ENCODE results near the gene NXPE4. TPM values are rescaled to one million over a fixed set of nuclear protein-coding genes. Genes with fewer than 3 reads are reported as not detected.

The NXPE4 gene
- total RNA-seq, 2 experiments from 2014 or later, result not detected

GRCh38 chr11:114571712-114572111, 23.9 kb downstream of the NXPE4 start:
- CTCF ChIA-PET, result interaction anchor here (1.7 to 1.8 kb wide), 2 partner anchors 224 to 231 kb away, joined by 4 to 7 read pairs; no protein-coding TSS in a partner anchor
- DNase-seq, result no peak

DNA sequence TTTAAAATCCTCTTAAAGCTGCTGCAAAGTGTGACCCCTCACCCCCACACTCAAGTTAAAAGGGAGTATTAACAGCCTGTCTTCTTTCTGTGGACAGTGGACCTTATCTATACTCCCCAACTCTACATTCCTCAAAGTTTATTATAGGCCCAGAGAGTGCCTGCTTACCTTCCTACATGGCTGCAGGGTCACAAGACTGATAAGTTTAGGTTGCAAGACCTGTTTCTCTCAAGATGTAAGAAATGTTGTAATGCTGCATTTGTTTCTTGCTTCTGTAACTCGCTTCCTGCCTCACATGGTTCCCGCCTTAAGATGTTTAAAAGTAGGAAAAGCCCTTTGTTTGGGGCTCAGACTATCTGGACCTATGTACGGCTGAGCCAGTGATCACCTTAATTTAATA, 25.8 kb downstream of the NXPE4 start:
- H3K4me1 Mint-ChIP-seq (ENCODE audit: low read depth), result no peaks in the 10 kb centered on the region
- ATAC-seq, result no peak
- POLR2A ChIA-PET, result no interaction called here
- CTCF ChIA-PET, result no interaction called here
- no peak overlapping the region for H3K4me3 Mint-ChIP-seq
- H3K9me3 Mint-ChIP-seq (ENCODE audit: insufficient read depth), result no peaks in the 10 kb centered on the region
- H3K36me3 Mint-ChIP-seq (ENCODE audit: low read depth), result no peaks in the 10 kb centered on the region
- H3K27me3 Mint-ChIP-seq (ENCODE audit: low read depth), result no peaks in the 10 kb centered on the region
- DNase-seq, result no peak
- no peak overlapping the region for H3K27ac Mint-ChIP-seq

More at GRCh38 chr11:114571712-114572111, 23.9 kb downstream of the NXPE4 start:
- H3K4me1 Mint-ChIP-seq (ENCODE audit: low read depth), result no peaks in the 10 kb centered on the region
- no peak overlapping the region for H3K27ac Mint-ChIP-seq
- H3K4me3 Mint-ChIP-seq, result no peak overlapping the region
- H3K36me3 Mint-ChIP-seq (ENCODE audit: low read depth), result no peaks in the 10 kb centered on the region
- no peaks in the 10 kb centered on the region for H3K27me3 Mint-ChIP-seq (ENCODE audit: low read depth)
- H3K9me3 Mint-ChIP-seq (ENCODE audit: insufficient read depth), result no peaks in the 10 kb centered on the region
- POLR2A ChIA-PET, result no interaction called here
- ATAC-seq, result no peak

- Mint-ChIP-seq H3K4me1 (ENCODE audit: low read depth) (no peaks in the 10 kb centered on the region), H3K27me3 (ENCODE audit: low read depth) (peaks cover 3% of the 10 kb centered on the region), H3K36me3 (ENCODE audit: low read depth) (no peaks in the 10 kb centered on the region), H3K9me3 (ENCODE audit: insufficient read depth) (no peaks in the 10 kb centered on the region), H3K4me3 (no peak overlapping the region), H3K27ac (no peak overlapping the region)
- ChIA-PET POLR2A (no interaction called here), CTCF (no interaction called here)
- DNase-seq, result no peak
- ATAC-seq, result no peak
Observed at GRCh38 chr11:114566276-114566675, 29.3 kb downstream of the NXPE4 start.

DNA sequence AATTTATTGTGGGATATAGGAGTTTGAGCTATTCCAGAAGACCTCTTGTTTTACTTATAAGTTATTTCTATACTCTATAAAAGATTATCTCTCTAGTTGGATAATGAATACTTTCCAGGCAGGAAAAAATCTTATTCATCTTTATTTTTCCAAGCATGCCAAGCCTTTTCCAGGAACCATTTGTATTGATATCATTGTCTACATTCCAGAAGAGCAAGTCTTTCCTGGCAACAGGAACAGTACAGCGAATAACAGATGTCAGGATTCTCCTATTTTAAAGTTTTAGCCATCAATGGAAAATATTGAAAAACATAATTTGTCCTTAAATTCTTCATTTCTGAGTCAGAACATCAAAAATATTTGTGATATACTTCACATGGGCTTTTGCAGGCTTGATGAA, 30.8 kb downstream of the NXPE4 start:
- no peak overlapping the region for H3K27ac Mint-ChIP-seq
- no peaks in the 10 kb centered on the region for H3K36me3 Mint-ChIP-seq (ENCODE audit: low read depth)
- DNase-seq (no peak), ATAC-seq (no peak)
- H3K27me3 Mint-ChIP-seq (ENCODE audit: low read depth), result peaks cover 3% of the 10 kb centered on the region
- H3K9me3 Mint-ChIP-seq (ENCODE audit: insufficient read depth), result no peaks in the 10 kb centered on the region
- no peak overlapping the region for H3K4me3 Mint-ChIP-seq
- ChIA-PET POLR2A (no interaction called here), CTCF (no interaction called here)
- H3K4me1 Mint-ChIP-seq (ENCODE audit: low read depth), result no peaks in the 10 kb centered on the region

GRCh38 chr11:114563077-114563476, 32.5 kb downstream of the NXPE4 start:
- no peak for DNase-seq
- no peak for ATAC-seq
- ChIA-PET POLR2A (no interaction called here), CTCF (no interaction called here)
- Mint-ChIP-seq H3K4me1 (ENCODE audit: low read depth) (no peaks in the 10 kb centered on the region), H3K27me3 (ENCODE audit: low read depth) (peaks cover 3% of the 10 kb centered on the region), H3K36me3 (ENCODE audit: low read depth) (no peaks in the 10 kb centered on the region), H3K4me3 (no peak overlapping the region), H3K9me3 (ENCODE audit: insufficient read depth) (no peaks in the 10 kb centered on the region), H3K27ac (no peak overlapping the region)

DNA sequence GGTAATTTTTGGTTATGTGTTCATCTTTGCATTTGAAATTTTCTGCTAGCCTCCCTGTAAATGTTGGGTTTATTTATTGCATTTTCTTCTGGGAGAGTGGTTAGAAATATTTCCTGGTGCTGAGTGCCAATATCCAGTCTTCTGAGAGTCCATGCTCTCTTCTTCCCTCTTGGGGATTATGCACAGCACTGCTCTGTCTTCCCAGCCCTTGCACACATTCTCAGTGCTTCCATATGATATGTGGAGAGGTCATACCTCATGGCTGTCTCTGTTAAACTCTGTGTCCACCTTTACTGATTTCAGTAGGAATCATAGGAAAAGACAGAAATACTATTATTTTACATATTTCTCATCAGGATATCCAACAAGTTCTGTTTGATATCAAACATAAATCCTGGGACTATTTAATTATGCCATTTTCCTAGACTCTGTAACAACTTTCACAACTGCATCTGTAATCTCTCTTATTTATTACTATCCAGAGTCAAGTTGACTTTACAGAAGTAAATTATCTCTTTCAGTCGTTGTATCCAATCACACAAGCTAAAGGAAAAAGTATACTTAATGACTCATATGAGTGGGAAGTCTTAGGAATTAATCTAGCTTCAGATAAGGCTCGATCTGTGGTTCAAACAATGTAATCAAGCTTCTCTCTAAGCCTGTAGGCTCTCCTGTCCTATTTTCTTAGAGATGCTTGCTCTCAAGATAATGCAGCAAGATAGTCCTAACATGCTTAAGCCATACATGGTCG, 33.2 kb downstream of the NXPE4 start:
- no peaks in the 10 kb centered on the region for H3K9me3 Mint-ChIP-seq (ENCODE audit: insufficient read depth)
- H3K27me3 Mint-ChIP-seq (ENCODE audit: low read depth), result peaks cover 3% of the 10 kb centered on the region
- no peak overlapping the region for H3K4me3 Mint-ChIP-seq
- H3K36me3 Mint-ChIP-seq (ENCODE audit: low read depth), result no peaks in the 10 kb centered on the region
- ChIA-PET POLR2A (no interaction called here), CTCF (no interaction called here)
- H3K27ac Mint-ChIP-seq, result no peak overlapping the region
- no peak for ATAC-seq
- DNase-seq, result no peak
- no peaks in the 10 kb centered on the region for H3K4me1 Mint-ChIP-seq (ENCODE audit: low read depth)

- DNase-seq, result no peak
- H3K27ac Mint-ChIP-seq, result no peak within 1 kb of the TSS
- CTCF ChIA-PET, result no interaction called here
- peaks cover 3% of the 10 kb centered on the region for H3K27me3 Mint-ChIP-seq (ENCODE audit: low read depth)
- H3K36me3 Mint-ChIP-seq (ENCODE audit: low read depth), result no peaks in the 10 kb centered on the region
- H3K4me1 Mint-ChIP-seq (ENCODE audit: low read depth), result no peaks in the 10 kb centered on the region
- POLR2A ChIA-PET, result no interaction called here
- H3K4me3 Mint-ChIP-seq, result no peak within 1 kb of the TSS
- no peak for ATAC-seq
- no peaks in the 10 kb centered on the region for H3K9me3 Mint-ChIP-seq (ENCODE audit: insufficient read depth)
Observed at GRCh38 chr11:114559425-114560310, 35.9 kb downstream of the NXPE4 start, which contains the start of gene NXPE1. Gene NXPE1 (minus strand): TSS chr11:114559881. CDS start chr11:114551201, 8,680 bp downstream.

- no peak for ATAC-seq
- no peak overlapping the region for H3K4me3 Mint-ChIP-seq
- POLR2A ChIA-PET, result no interaction called here
- H3K9me3 Mint-ChIP-seq (ENCODE audit: insufficient read depth), result no peaks in the 10 kb centered on the region
- H3K36me3 Mint-ChIP-seq (ENCODE audit: low read depth), result no peaks in the 10 kb centered on the region
- H3K27me3 Mint-ChIP-seq (ENCODE audit: low read depth), result no peaks in the 10 kb centered on the region
- CTCF ChIA-PET, result no interaction called here
- H3K27ac Mint-ChIP-seq, result no peak overlapping the region
- no peak for DNase-seq
- no peaks in the 10 kb centered on the region for H3K4me1 Mint-ChIP-seq (ENCODE audit: low read depth)
Observed at GRCh38 chr11:114556135-114556534, 39.5 kb downstream of the NXPE4 start.

GRCh38 chr11:114553642-114554041, 41.9 kb downstream of the NXPE4 start:
- ChIA-PET POLR2A (no interaction called here), CTCF (no interaction called here)
- Mint-ChIP-seq H3K27me3 (ENCODE audit: low read depth) (no peaks in the 10 kb centered on the region), H3K27ac (no peak overlapping the region), H3K36me3 (ENCODE audit: low read depth) (no peaks in the 10 kb centered on the region), H3K9me3 (ENCODE audit: insufficient read depth) (no peaks in the 10 kb centered on the region), H3K4me3 (no peak overlapping the region), H3K4me1 (ENCODE audit: low read depth) (no peaks in the 10 kb centered on the region)
- no peak for ATAC-seq
- no peak for DNase-seq

- ATAC-seq, result no peak
- CTCF ChIA-PET, result no interaction called here
Observed at GRCh38 chr11:114551060-114551459, 44.5 kb downstream of the NXPE4 start.

GRCh38 chr11:114525682-114526081, 69.9 kb downstream of the NXPE4 start:
- H3K4me1 Mint-ChIP-seq (ENCODE audit: low read depth), result peaks cover 3% of the 10 kb centered on the region
- ATAC-seq, result no peak
- H3K9me3 Mint-ChIP-seq (ENCODE audit: insufficient read depth), result no peaks in the 10 kb centered on the region
- no peaks in the 10 kb centered on the region for H3K36me3 Mint-ChIP-seq (ENCODE audit: low read depth)
- H3K4me3 Mint-ChIP-seq, result no peak overlapping the region
- CTCF ChIA-PET, result no interaction called here
- no peak for DNase-seq
- POLR2A ChIA-PET, result no interaction called here
- no peaks in the 10 kb centered on the region for H3K27me3 Mint-ChIP-seq (ENCODE audit: low read depth)
- no peak overlapping the region for H3K27ac Mint-ChIP-seq

More at GRCh38 chr11:114551060-114551459, 44.5 kb downstream of the NXPE4 start:
- Mint-ChIP-seq H3K4me1 (ENCODE audit: low read depth) (no peaks in the 10 kb centered on the region), H3K27me3 (ENCODE audit: low read depth) (no peaks in the 10 kb centered on the region), H3K36me3 (ENCODE audit: low read depth) (no peaks in the 10 kb centered on the region), H3K4me3 (no peak overlapping the region), H3K27ac (no peak overlapping the region), H3K9me3 (ENCODE audit: insufficient read depth) (no peaks in the 10 kb centered on the region)
- no peak for DNase-seq
- POLR2A ChIA-PET, result no interaction called here

DNA sequence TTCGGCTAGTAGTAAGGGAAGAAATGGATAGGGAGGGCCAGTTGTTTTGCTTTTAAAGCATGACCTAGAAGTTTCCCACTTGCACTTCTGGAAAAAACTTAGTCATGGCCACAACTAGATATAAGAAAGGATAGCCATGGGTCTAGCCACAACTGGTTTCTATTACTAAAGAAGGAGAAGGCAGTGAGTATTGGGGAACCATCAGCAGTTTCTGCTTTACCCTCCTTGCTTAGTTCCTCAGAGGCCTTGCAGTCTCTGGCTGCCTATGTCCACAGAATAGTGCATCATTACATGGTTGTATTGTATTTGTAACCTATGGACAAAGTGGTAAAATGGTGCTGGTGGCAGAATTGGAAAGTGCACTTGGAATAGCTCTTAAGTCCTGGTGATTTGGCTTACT, 71.5 kb downstream of the NXPE4 start:
- ChIA-PET CTCF (no interaction called here), POLR2A (no interaction called here)
- DNase-seq (no peak), ATAC-seq (no peak)
- H3K27me3 Mint-ChIP-seq (ENCODE audit: low read depth), result no peaks in the 10 kb centered on the region
- H3K9me3 Mint-ChIP-seq (ENCODE audit: insufficient read depth), result no peaks in the 10 kb centered on the region
- no peak overlapping the region for H3K4me3 Mint-ChIP-seq
- peaks cover 3% of the 10 kb centered on the region for H3K4me1 Mint-ChIP-seq (ENCODE audit: low read depth)
- H3K36me3 Mint-ChIP-seq (ENCODE audit: low read depth), result no peaks in the 10 kb centered on the region
- no peak overlapping the region for H3K27ac Mint-ChIP-seq

All from activated CD8-positive, alpha-beta T cell treated with anti-CD3 and anti-CD28 coated beads, Interleukin-2, amount 10 ng/mL, durations not matched to agents 7 days and 5 days (primary cell).